Suprapubic skin (tissue), 4 donors: Measurements from ENCODE around the gene FARSA. TPM values are rescaled to one million over a fixed set of nuclear protein-coding genes. Genes with fewer than 3 reads are reported as not detected.
"Not testable (repeated sequence)": the region's sequence is repeated elsewhere in the genome, so short reads cannot be mapped to it uniquely, and the experiment has no call there.

Experiments used
- DNase-seq, 2 donors: peaks; one replicate each; pipeline ENCODE4 v3.0.0-alpha.2; 2019; ENCODE audit warnings: low spot score in 2 of 2
- H3K27ac ChIP-seq: fragments of 200-600 bp; sonication (generic); one replicate; pipeline ENCODE4 v1.5.1; 2019
- H3K27me3 ChIP-seq: fragments of 200-600 bp; sonication (generic); one replicate; pipeline ENCODE4 v1.5.1; 2019
- H3K36me3 ChIP-seq: fragments of 200-600 bp; sonication (generic); one replicate; pipeline ENCODE4 v1.5.1; 2019
- H3K4me1 ChIP-seq: fragments of 200-600 bp; sonication (generic); one replicate; pipeline ENCODE4 v1.5.1; 2019
- H3K4me3 ChIP-seq: fragments of 200-600 bp; sonication (generic); one replicate; pipeline ENCODE4 v1.5.1; 2019; ENCODE audit warnings: mild to moderate bottlenecking
- H3K9me3 ChIP-seq: fragments of 200-600 bp; sonication (generic); one replicate; pipeline ENCODE4 v1.5.1; 2019
- EP300 ChIP-seq: sonication (generic); formaldehyde crosslinking; IDR thresholded peaks from one replicate; pipeline ENCODE4 v1.6.1; 2017; ENCODE audit warnings: antibody characterized with exemption
- POLR2A ChIP-seq, 2 donors: fragments of 450-650 bp; IDR thresholded peaks; one replicate each; pipeline ENCODE4 v1.6.1; 2017; ENCODE audit warnings: antibody characterized with exemption in 2 of 2, mild to moderate bottlenecking in 2 of 2, moderate library complexity in 2 of 2
- POLR2AphosphoS5 ChIP-seq, 3 donors: sonication (generic); formaldehyde crosslinking; IDR thresholded peaks; one replicate each; pipeline ENCODE4 v1.6.1; 2017; ENCODE audit warnings: antibody characterized with exemption in 3 of 3
- WGBS: methylation state at CpG from one replicate; pipeline ENCODE4 v1.1.5; 2018; 5-methylcytosine and 5-hydroxymethylcytosine counted together
- total RNA-seq, 4 donors: library from RNA; depleted of rRNA; stranded (reverse); fragments of >200 nt; gene quantifications; one replicate each; pipeline ENCODE4 v1.1.0, GENCODE V29; 2016
- TF ChIP-seq, protein P1 (sequence below), 2 donors: fragments of 200-600 bp in 1 of 2; fragments of 450-650 bp in 1 of 2; sonication (generic) in 1 of 2; IDR thresholded peaks; one replicate each; pipeline ENCODE4 v1.5.1; 2016 to 2019; ENCODE audit warnings: antibody characterized with exemption in 2 of 2, mild to moderate bottlenecking in 1 of 2, moderate library complexity in 1 of 2

Gene FARSA
- total RNA-seq, 4 donors from 2014 or later, result 49.0 to 60.6 (median 50.9) TPM

GRCh38 chr19:12956446-12957388 lies 23.2 kb upstream of the FARSA start, which contains the start of gene GADD45GIP1:
Gene GADD45GIP1, minus strand, starts transcription at chr19:12957223. Its CDS starts 11 bp downstream, at chr19:12957212.
- Histone ChIP-seq H3K27me3 (no peaks in the 10 kb centered on the region), H3K4me1 (peaks cover 44% of the 10 kb centered on the region), H3K36me3 (peaks cover 31% of the 10 kb centered on the region), H3K27ac (peak within 1 kb of the TSS; percentile 95), H3K9me3 (no peaks in the 10 kb centered on the region), H3K4me3 (peak within 1 kb of the TSS; percentile 83)
- WGBS, result 0% methylated on average over 22 of the region's 84 CpGs
- DNase-seq, result peak; percentile 87 to 89
- TF ChIP-seq EP300 (no peak), POLR2A (IDR thresholded peaks at IDR 0.05) (peak; percentile 34 to 61)

GRCh38 chr19:12955996-12956395 lies 22.5 kb upstream of the FARSA start:
- H3K36me3 ChIP-seq, result peaks cover 38% of the 10 kb centered on the region
- H3K4me1 ChIP-seq, result peaks cover 44% of the 10 kb centered on the region
- peak overlapping the region; percentile 95 for H3K27ac ChIP-seq
- TF ChIP-seq POLR2A (IDR thresholded peaks at IDR 0.05) (no peak), POLR2AphosphoS5 (IDR thresholded peaks at IDR 0.05) (no peak), EP300 (no peak)
- TF ChIP-seq, protein P1, sequence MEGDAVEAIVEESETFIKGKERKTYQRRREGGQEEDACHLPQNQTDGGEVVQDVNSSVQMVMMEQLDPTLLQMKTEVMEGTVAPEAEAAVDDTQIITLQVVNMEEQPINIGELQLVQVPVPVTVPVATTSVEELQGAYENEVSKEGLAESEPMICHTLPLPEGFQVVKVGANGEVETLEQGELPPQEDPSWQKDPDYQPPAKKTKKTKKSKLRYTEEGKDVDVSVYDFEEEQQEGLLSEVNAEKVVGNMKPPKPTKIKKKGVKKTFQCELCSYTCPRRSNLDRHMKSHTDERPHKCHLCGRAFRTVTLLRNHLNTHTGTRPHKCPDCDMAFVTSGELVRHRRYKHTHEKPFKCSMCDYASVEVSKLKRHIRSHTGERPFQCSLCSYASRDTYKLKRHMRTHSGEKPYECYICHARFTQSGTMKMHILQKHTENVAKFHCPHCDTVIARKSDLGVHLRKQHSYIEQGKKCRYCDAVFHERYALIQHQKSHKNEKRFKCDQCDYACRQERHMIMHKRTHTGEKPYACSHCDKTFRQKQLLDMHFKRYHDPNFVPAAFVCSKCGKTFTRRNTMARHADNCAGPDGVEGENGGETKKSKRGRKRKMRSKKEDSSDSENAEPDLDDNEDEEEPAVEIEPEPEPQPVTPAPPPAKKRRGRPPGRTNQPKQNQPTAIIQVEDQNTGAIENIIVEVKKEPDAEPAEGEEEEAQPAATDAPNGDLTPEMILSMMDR (IDR thresholded peaks at IDR 0.05), result no peak
- H3K27me3 ChIP-seq, result no peaks in the 10 kb centered on the region
- WGBS, result 60% methylated on average over 12 of the region's 12 CpGs
- no peak for DNase-seq
- peak overlapping the region; percentile 83 for H3K4me3 ChIP-seq
- no peaks in the 10 kb centered on the region for H3K9me3 ChIP-seq

DNA sequence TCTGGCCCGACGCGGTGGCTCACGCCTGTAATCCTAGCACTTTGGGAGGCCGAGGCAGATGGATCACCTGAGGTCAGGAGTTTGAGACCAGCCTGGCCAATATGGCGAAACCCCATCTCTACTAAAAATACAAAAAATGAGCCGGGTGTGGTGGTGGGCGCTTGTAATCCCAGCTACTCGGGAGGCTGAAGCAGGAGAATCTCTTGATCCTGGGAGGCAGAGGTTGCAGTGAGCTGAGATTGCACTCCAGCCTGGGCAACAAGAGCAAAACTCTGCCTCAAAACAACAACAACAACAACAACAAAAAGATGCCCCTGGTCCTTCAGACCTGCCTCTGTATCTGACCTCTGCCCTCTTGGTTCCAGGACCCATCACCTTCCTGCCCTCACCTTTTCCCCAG lies 22.1 kb upstream of the FARSA start:
- peaks cover 44% of the 10 kb centered on the region for H3K4me1 ChIP-seq
- not testable (repeated sequence) for DNase-seq, H3K4me3 ChIP-seq, H3K9me3 ChIP-seq, H3K27me3 ChIP-seq, H3K27ac ChIP-seq
- H3K36me3 ChIP-seq, result peaks cover 42% of the 10 kb centered on the region
- 89% methylated on average over 9 of the region's 9 CpGs for WGBS

DNA sequence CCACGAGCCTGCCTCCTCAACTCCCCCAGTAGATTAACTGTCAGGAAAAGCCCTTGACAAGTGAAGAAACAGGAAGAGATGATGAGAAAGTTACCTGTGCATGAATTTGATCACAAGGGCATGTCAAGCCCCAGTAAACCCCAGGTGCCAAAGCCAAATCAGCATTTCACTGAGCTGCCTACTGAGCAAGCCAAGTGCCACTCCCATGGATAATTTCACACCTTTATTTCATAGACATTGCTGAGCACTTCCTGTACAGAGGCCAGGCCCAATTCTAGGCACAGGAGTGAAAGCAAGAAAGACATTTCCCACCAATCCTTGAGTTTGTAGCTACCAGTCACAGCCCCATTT lies 21.1 kb upstream of the FARSA start:
- Histone ChIP-seq H3K9me3 (no peaks in the 10 kb centered on the region), H3K4me3 (no peak overlapping the region), H3K27ac (peak overlapping the region; percentile 37), H3K27me3 (no peaks in the 10 kb centered on the region), H3K4me1 (peaks cover 44% of the 10 kb centered on the region), H3K36me3 (peaks cover 51% of the 10 kb centered on the region)
- TF ChIP-seq POLR2A (IDR thresholded peaks at IDR 0.05) (no peak), EP300 (no peak), POLR2AphosphoS5 (IDR thresholded peaks at IDR 0.05) (no peak)
- TF ChIP-seq, protein P1 (IDR thresholded peaks at IDR 0.05), result no peak
- no peak for DNase-seq
- 0% methylated on average over 1 of the region's 1 CpG for WGBS

- Histone ChIP-seq H3K9me3 (no peaks in the 10 kb centered on the region), H3K4me3 (no peak overlapping the region), H3K4me1 (peaks cover 44% of the 10 kb centered on the region), H3K36me3 (peaks cover 57% of the 10 kb centered on the region), H3K27ac (peak overlapping the region; percentile 37), H3K27me3 (no peaks in the 10 kb centered on the region)
- WGBS, result 38% methylated on average over 12 of the region's 12 CpGs
- no peak for DNase-seq
- TF ChIP-seq EP300 (no peak), POLR2A (IDR thresholded peaks at IDR 0.05) (no peak), POLR2AphosphoS5 (IDR thresholded peaks at IDR 0.05) (no peak)
- TF ChIP-seq, protein P1 (IDR thresholded peaks at IDR 0.05), result no peak
Observed at GRCh38 chr19:12953799-12954611, 20.5 kb upstream of the FARSA start.
